GM21367 (cell line): ENCODE data around the gene HIGD2A.

Source experiments
- ATAC-seq: cut with Tn5 transposase; IDR thresholded peaks from one replicate; pipeline ENCODE4 v1.9.1; 2021; ENCODE audit not compliant: unreplicated experiment

The HIGD2A gene

DNA sequence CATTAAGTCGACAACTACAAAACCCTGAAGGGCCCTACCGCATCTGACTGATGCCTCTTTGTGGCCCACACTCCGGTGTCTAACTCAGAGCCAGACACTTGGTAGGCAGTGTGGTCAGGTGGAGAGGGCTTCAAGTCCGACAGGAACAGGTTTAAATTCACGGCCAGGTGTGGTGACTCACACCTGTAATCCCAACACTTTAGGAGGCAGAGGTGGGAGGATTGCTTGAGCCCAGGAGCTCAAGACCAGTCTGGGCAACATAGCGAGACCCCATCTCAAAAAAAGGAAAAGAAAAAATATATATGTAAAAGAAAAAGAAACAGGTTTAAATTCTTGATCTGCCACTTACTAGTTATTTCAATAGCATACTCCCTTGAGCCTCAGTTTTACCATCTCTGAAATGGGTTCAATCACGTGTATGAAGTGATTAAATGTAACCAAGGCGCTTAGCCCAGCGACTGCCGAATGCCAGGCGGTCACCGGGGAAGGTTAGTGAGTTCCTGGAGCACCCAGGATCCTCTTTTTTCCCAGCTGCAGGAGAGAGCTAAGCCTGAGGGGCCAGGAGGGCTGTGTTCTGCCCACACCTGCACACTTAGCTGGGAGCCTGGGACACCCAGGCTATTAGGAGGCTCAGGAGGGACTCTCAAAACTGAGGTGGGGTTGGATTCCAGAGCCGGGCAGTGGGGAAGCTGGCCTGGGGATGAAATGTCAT, 26.8 kb downstream of the HIGD2A start:
- ATAC-seq, result no peak

DNA sequence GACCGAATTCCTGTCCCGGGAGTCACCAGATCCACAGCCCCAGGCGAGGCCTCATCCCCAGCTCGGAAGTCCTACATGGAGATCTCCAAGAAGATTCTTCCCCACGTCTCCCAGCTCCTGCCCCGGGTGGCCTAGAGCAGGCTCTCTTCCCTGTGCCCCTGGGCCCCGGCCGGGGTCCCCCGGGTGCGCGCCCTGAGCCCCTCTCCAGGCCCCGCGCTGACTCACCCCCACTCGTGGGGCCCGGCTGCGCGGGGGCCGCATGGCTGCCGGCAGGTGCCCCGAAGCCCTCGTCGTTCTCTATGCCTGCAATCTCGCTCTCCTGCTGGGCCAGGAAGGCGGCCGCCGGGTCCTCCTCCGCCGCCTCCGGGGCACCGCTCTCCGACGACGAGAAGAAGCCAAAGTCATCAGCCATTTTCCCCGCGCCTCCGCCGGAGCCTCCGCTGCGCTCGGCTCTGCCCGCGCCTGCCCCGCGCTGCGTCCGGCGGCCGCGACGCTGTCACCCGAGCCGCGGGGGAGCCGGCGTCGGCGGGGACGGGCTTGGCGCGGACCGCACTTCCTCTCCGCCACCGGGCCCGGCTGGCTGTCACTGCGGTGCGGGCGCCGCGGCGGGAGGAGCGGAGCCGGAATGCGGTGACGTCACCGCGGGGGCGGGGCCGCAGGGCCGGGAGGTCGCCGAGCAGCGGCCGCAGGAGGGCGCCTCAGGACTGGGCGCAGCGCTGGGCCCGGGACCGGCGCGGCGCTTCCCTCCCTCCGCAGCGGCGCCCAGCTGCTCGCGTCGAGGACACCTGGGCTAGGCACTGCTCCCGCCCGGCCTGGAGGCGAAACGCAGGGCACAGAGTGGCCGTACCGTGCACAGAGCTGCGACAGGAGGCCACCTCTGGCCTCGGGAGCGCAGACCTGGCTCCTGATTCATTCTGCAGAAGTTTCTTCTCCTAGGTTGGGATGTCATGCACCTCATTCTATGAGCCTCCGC, 27.7 kb downstream of the HIGD2A start, which contains the start of gene CLTB:
Gene CLTB (minus strand): TSS at position 588 of the 973 bp plus-strand sequence. CDS start 176 bp downstream, at position 412.
- peak; percentile 95 for ATAC-seq

GRCh38 chr5:176416965-176417364, 28.4 kb downstream of the HIGD2A start:
- no peak for ATAC-seq

- ATAC-seq, result no peak
These were observed 29.7 kb downstream of the HIGD2A start for GRCh38 chr5:176418251-176418650.

GRCh38 chr5:176420086-176420485, 31.5 kb downstream of the HIGD2A start:
- no peak for ATAC-seq

DNA sequence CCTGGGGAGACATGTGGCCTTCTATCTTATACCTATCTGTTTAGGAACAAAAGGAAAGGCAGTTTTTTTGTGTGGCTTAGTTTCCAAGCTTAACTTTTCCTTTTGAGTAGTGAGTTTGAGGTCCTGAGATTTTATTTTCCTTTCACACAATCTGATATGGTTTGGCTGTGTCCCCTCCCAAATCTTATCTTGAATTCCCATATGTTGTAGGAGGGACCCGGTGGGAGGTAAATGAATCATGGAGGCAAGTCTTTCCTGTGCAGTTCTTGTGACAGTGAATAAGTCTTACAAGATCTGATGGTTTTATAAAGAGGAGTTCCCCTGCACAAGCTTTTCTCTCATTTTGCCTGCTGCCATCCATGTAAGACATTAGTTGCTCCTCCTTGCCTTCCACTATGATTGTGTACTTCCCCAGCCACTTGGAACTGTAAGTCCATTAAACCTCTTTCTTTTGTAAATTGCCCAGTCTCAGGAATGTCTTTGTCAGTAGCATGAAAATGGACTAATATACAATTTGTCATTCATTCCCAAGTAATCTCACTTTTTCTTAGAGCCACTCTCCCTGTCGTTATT, 32.5 kb downstream of the HIGD2A start:
- ATAC-seq, result no peak

DNA sequence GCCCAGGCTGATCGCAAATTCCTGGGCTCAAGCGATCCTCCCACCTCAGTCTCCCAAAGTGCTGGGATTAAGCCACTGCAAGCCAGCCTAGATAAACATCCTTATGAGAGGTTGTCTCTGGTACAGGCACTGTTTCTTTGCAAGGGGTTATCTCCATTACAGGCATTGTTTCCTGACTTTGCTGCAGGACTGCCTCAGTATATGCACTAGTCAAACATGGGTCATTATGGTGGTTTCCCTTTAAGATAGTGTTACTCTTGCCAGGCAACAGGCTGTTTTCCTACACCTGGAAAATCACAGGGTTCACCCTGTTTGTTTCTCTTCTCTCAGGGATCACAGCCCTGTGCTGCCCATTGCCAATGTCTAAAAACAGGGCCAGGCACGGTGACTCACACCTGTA, 35.6 kb downstream of the HIGD2A start:
- no peak for ATAC-seq

GRCh38 chr5:176425138-176425537, 36.6 kb downstream of the HIGD2A start:
- ATAC-seq, result no peak

DNA sequence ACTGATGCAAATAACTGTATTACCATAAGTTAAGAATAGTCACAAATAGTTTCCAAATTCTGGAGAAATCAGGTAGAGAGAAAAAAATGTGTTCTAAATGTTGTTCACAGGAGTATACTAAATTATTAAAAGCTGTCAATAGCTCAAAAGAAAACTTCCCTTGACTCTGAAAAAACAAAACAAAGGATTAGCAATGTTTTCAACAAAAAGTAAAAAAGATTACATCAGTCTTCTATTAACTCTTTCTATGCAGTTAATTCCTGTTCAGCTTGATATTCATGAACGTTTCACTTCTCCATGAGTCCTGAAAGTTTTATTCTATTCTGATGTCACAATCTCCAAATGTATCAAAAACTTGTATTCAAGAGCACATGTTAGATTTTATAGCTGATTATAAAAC, 37.2 kb downstream of the HIGD2A start:
- ATAC-seq, result no peak

DNA sequence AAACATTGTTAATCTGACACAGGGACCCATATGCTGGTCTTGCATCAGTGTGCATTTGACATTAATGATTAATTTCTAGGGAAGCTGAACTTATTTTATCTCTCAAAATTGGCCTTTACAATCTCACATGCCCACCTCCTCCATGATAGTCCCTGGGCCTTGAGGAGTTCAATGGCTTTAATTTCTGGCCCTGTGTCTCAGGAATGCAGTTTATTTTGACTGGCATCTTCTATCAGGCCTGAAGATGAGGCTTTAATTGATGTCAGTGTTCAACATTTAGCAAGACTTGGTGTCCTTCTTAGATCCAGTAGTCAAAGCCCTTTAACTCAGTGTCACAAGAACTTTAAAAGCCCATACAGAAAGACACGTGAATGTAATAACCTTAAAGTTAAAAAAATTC, 38.3 kb downstream of the HIGD2A start:
- no peak for ATAC-seq

DNA sequence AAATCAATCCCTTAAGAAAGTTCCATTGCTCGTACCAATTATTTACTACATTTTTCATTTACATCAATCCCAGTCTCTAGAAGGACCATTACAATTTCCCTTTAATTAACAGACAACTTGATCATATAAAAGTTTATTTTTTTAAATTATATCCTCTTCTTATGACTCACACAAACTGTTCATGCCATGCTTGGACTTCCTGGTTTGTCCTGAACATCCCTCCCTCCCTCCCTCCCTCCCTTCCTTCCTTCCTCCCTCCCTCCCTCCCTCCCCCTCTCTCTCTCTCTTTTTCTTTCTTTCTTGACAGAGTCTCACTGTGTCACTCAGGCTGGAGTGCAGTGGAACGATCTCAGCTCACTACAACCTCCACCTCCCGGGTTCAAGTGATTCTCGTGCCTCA, 39.4 kb downstream of the HIGD2A start:
- no peak for ATAC-seq

DNA sequence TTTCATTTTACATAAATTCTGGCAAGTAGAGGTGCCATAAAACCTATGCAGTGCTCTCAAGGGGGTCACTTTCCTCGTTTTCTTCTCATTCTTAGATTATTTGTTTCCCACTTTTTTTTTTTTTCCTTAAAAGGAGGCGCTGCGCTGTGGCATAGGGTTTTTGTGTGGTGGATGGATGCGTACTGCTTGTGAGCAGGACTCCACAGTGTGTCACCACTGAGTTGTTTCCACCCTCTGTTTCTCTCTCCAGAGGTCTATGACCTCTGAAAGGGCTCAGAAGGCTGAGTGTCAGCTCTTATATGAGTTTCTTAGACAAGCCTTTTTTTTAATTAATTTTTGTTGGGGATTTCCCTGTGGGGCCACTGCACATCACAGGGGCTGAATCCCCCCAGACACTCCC, 41.4 kb downstream of the HIGD2A start:
- no peak for ATAC-seq

- ATAC-seq, result no peak
These were observed 44.2 kb downstream of the HIGD2A start for GRCh38 chr5:176432707-176433106.

DNA sequence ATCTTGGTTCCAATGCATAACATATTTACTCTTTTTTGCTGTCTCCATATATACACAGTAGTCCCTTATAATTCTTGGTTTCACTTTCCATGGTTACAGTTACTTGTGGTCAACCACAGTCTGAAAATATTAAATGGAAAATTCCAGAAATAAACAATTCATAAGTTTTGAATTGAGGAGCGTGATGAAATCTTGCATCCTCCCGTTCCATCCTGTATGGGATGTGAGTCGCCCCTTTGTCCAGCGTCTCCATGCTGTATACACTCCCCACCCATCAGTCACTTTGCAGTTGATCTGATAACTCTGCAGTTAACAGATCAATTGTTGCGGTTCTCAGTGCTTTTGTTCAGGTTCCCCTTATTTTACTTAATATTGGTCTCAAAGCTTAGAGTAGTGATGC, 48.1 kb downstream of the HIGD2A start:
- no peak for ATAC-seq

GRCh38 chr5:176438959-176439757, 50.6 kb downstream of the HIGD2A start:
- no peak for ATAC-seq
